Endodermal cell (in vitro differentiated cells): Measurements from ENCODE around the gene NEUROD4. TPM values are rescaled to one million over a fixed set of nuclear protein-coding genes. Genes with fewer than 3 reads are reported as not detected.

ENCODE experiments used
- DNase-seq: peaks from one replicate; pipeline ENCODE4 v3.0.0-alpha.2; 2017
- H3K27ac ChIP-seq: 2 replicates; pipeline ENCODE4 v1.5.1; 2013; ENCODE audit warnings: mild to moderate bottlenecking, low read depth, low read length, moderate library complexity
- H3K27me3 ChIP-seq: 2 replicates; pipeline ENCODE4 v1.6.1; 2013; ENCODE audit warnings: mild to moderate bottlenecking, low read length, moderate library complexity; ENCODE audit not compliant: insufficient read depth, control insufficient read depth, poor library complexity, severe bottlenecking
- H3K36me3 ChIP-seq: 2 replicates; pipeline ENCODE4 v1.7.0; 2013; ENCODE audit warnings: mild to moderate bottlenecking, low read length, moderate library complexity; ENCODE audit not compliant: control insufficient read depth, insufficient read depth
- H3K4me1 ChIP-seq: one replicate; pipeline ENCODE4 v1.7.0; 2013; ENCODE audit warnings: low read length; ENCODE audit not compliant: control insufficient read depth, insufficient read depth
- H3K4me3 ChIP-seq: 2 replicates; pipeline ENCODE4 v1.5.1; 2013; ENCODE audit warnings: mild to moderate bottlenecking, low read length, moderate library complexity
- H3K9ac ChIP-seq: 2 replicates; pipeline ENCODE4 v1.6.1; 2013; ENCODE audit warnings: mild to moderate bottlenecking, low read length, moderate library complexity; ENCODE audit not compliant: poor library complexity, severe bottlenecking; ENCODE audit errors: extremely low read depth
- H3K9me3 ChIP-seq: 2 replicates; pipeline ENCODE4 v1.6.1; 2013; ENCODE audit warnings: mild to moderate bottlenecking, low read length, moderate library complexity; ENCODE audit not compliant: control insufficient read depth
- H3K27ac Mint-ChIP-seq: 2 replicates; pipeline ENCODE4 v1.8.0; 2020; ENCODE audit warnings: mixed read lengths
- H3K27me3 Mint-ChIP-seq: 2 replicates; pipeline ENCODE4 v1.8.0; 2021; ENCODE audit warnings: mild to moderate bottlenecking, mixed read lengths; ENCODE audit not compliant: insufficient read depth
- H3K36me3 Mint-ChIP-seq: 2 replicates; pipeline ENCODE4 v1.8.0; 2020; ENCODE audit warnings: low read depth, mixed read lengths
- H3K4me1 Mint-ChIP-seq: 2 replicates; pipeline ENCODE4 v1.8.0; 2020; ENCODE audit warnings: mixed read lengths
- H3K4me3 Mint-ChIP-seq: 2 replicates; pipeline ENCODE4 v1.8.0; 2020; ENCODE audit warnings: mild to moderate bottlenecking, moderate library complexity, mixed read lengths
- H3K9me3 Mint-ChIP-seq: 2 replicates; pipeline ENCODE4 v1.8.0; 2020; ENCODE audit warnings: mild to moderate bottlenecking, mixed read lengths
- CTCF ChIP-seq: fragments of 200-600 bp; sonication (generic); conservative IDR thresholded peaks from 2 replicates; pipeline ENCODE4 v1.5.0; 2021; ENCODE audit warnings: antibody characterized with exemption, mild to moderate bottlenecking
- WGBS, 2 experiments: methylation state at CpG; one replicate each; pipeline versions ENCODE4 v1.1.5 to v1.1.7; 2013; ENCODE audit warnings: missing lambda C conversion rate in 2 of 2, mixed read lengths in 1 of 2; ENCODE audit not compliant: insufficient coverage in 1 of 2, insufficient read length in 1 of 2; 5-methylcytosine and 5-hydroxymethylcytosine counted together
- total RNA-seq, 2 donors: library from RNA; stranded (reverse); fragmentation: NEBNext Ultra II Directional in 1 of 2; extraction: Animal tissue kit (Norgen Biotek cat#: 25700) in 1 of 2; gene quantifications; 2 replicates in 1 of 2; 3 replicates in 1 of 2; pipeline ENCODE4 v1.2.1, GENCODE V29; 2021

Gene NEUROD4
- total RNA-seq, 2 donors from 2014 or later: not detected

DNA sequence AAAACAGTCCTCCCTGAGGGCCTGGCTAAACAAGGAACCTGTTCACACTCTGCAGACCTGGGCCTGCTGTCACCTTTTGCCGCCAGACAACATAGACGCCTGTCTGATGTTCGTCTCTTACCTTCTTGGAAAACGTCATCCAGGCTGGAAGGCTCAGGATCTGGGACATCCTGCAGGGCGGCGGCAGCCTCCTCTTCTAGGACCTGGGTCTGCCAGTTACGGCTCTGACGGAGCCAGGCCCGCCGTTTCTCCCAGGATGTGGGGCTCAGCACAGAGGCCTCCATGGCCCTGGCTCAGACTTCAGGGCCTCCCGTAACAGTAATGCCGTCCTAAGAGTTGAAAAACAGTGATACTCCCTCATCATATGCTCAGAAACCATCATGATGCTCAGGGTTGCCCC, 45.5 kb upstream of the NEUROD4 start:
- no peak overlapping the region for H3K4me3 ChIP-seq
- H3K36me3 Mint-ChIP-seq: no peaks in the 10 kb centered on the region
- peaks cover 2% of the 10 kb centered on the region for H3K27me3 Mint-ChIP-seq
- no peaks in the 10 kb centered on the region for H3K36me3 ChIP-seq
- H3K4me3 Mint-ChIP-seq: no peak overlapping the region
- peaks cover 10% of the 10 kb centered on the region for H3K4me1 Mint-ChIP-seq
- H3K9me3 Mint-ChIP-seq: no peaks in the 10 kb centered on the region
- 93 to 94% methylated on average over 7 to 12 of the region's 12 CpGs for WGBS, 2 experiments
- DNase-seq: no peak
- H3K27me3 ChIP-seq: no peaks in the 10 kb centered on the region
- no peaks in the 10 kb centered on the region for H3K4me1 ChIP-seq
- TF ChIP-seq CTCF: no peak
- no peaks in the 10 kb centered on the region for H3K9me3 ChIP-seq
- H3K27ac ChIP-seq: no peak overlapping the region
- H3K9ac ChIP-seq: no peak overlapping the region
- H3K27ac Mint-ChIP-seq: no peak overlapping the region

GRCh38 chr12:54975272-54975671, 44.5 kb upstream of the NEUROD4 start:
- H3K4me3 ChIP-seq: no peak overlapping the region
- H3K36me3 ChIP-seq: no peaks in the 10 kb centered on the region
- H3K27ac ChIP-seq: no peak overlapping the region
- H3K27ac Mint-ChIP-seq: no peak overlapping the region
- peaks cover 2% of the 10 kb centered on the region for H3K27me3 Mint-ChIP-seq
- H3K4me1 Mint-ChIP-seq: peaks cover 10% of the 10 kb centered on the region
- no peak overlapping the region for H3K9ac ChIP-seq
- H3K4me3 Mint-ChIP-seq: no peak overlapping the region
- no peak for DNase-seq
- 100% methylated on average over 1 to 2 of the region's 2 CpGs for WGBS, 2 experiments
- TF ChIP-seq CTCF: no peak
- H3K9me3 Mint-ChIP-seq: no peaks in the 10 kb centered on the region
- no peaks in the 10 kb centered on the region for H3K27me3 ChIP-seq
- H3K9me3 ChIP-seq: no peaks in the 10 kb centered on the region
- H3K36me3 Mint-ChIP-seq: no peaks in the 10 kb centered on the region
- H3K4me1 ChIP-seq: no peaks in the 10 kb centered on the region

GRCh38 chr12:54975875-54976274, 43.9 kb upstream of the NEUROD4 start:
- Histone ChIP-seq H3K27ac (no peak overlapping the region), H3K4me3 (no peak overlapping the region), H3K9ac (no peak overlapping the region), H3K4me1 (no peaks in the 10 kb centered on the region), H3K9me3 (no peaks in the 10 kb centered on the region), H3K36me3 (no peaks in the 10 kb centered on the region), H3K27me3 (no peaks in the 10 kb centered on the region)
- no peak for DNase-seq
- Mint-ChIP-seq H3K9me3 (no peaks in the 10 kb centered on the region), H3K4me3 (no peak overlapping the region), H3K27ac (no peak overlapping the region), H3K36me3 (no peaks in the 10 kb centered on the region), H3K4me1 (peaks cover 10% of the 10 kb centered on the region), H3K27me3 (peaks cover 2% of the 10 kb centered on the region)
- WGBS, 2 experiments: 86 to 93% methylated on average over 5 to 6 of the region's 6 CpGs
- no peak for TF ChIP-seq CTCF
